GM12872 (cell line): ENCODE measurements around the gene SUOX.

Source experiments
- TF ChIP-seq, protein P1 (sequence below): IDR thresholded peaks from 3 replicates; pipeline ENCODE4 v1.5.1; 2011; ENCODE audit warnings: low read depth, mild to moderate bottlenecking, low read length, moderate library complexity; ENCODE audit not compliant: insufficient read depth

The SUOX gene

GRCh38 chr12:55991110-55991509, 6.0 kb upstream of the SUOX start:
- TF ChIP-seq, protein P1, sequence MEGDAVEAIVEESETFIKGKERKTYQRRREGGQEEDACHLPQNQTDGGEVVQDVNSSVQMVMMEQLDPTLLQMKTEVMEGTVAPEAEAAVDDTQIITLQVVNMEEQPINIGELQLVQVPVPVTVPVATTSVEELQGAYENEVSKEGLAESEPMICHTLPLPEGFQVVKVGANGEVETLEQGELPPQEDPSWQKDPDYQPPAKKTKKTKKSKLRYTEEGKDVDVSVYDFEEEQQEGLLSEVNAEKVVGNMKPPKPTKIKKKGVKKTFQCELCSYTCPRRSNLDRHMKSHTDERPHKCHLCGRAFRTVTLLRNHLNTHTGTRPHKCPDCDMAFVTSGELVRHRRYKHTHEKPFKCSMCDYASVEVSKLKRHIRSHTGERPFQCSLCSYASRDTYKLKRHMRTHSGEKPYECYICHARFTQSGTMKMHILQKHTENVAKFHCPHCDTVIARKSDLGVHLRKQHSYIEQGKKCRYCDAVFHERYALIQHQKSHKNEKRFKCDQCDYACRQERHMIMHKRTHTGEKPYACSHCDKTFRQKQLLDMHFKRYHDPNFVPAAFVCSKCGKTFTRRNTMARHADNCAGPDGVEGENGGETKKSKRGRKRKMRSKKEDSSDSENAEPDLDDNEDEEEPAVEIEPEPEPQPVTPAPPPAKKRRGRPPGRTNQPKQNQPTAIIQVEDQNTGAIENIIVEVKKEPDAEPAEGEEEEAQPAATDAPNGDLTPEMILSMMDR: no peak

- TF ChIP-seq, protein P1: no peak
These were observed 3.7 kb upstream of the SUOX start for GRCh38 chr12:55993230-55993853.

- TF ChIP-seq, protein P1: no peak
These were observed 1.7 kb upstream of the SUOX start for GRCh38 chr12:55995366-55995765.

DNA sequence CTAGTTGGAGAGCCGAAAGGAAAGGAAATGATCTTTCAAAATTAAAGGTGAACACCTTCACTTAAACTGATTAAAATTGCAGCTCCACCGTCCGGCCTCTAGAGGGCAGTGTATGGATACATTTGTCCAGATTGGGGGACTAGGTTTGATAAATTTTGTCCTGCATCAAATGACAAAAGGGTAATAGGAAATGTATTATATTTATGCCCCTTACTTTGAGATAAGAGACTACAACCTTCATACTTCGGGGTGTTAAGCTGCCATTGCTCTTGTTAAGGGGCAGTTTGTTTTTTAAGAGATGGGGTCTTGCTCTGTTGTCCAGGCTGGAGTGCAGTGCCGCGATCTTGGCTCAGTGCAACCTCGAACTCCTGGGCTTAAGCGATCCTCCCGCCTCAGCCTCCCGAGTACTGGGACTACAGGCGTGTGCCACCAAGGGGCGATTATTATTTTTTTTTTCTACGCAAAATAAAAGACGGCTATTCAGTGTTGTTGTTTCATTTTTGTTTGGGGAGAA, 818 bp upstream of the SUOX start:
- TF ChIP-seq, protein P1: peak; percentile 76

DNA sequence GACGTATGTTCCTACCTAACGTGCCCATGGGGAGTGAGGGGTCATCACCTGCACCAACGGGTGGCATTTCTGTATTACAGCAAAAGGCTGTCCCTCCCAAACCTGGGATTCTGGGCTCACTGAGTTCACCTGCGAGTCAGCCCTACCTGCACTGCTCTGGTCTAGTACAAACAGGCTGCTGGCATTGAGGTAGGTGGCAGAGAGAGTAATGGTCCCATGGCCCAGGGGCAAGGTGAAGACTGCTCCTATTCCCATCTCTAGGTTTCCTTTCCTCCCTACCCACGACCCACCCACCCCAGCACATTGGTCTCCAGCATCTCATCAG, 421 bp downstream of the SUOX start:
- TF ChIP-seq, protein P1: no peak

DNA sequence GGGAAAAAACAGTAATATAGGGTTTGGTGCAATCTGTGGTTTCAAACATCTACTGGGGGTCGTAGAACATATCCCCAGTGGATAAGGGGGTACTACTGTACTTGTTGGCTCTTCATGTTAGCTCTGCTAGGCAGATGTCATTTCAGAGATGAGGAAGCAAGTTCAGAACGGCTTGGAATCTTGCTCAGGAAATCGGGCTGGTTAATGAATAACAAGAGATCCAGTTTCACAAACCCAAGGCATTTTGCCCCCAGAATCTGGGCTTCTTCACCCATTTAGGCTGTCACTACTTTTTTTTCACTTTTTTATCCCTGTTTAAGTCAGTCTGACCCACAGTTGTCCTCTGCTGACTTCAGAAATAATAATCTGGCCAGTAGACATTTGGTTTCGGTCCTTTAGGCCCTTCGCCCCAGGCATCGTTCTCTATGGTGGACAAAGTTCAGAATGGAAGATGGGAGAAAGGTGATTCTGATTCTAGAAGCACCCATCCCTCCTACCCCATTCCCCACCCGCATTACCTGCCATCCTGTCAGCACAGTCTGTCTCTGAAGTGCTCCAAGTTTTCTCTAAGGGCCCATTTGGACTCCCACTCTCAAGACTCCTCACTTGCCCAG, 4.5 kb downstream of the SUOX start:
- TF ChIP-seq, protein P1: no peak

DNA sequence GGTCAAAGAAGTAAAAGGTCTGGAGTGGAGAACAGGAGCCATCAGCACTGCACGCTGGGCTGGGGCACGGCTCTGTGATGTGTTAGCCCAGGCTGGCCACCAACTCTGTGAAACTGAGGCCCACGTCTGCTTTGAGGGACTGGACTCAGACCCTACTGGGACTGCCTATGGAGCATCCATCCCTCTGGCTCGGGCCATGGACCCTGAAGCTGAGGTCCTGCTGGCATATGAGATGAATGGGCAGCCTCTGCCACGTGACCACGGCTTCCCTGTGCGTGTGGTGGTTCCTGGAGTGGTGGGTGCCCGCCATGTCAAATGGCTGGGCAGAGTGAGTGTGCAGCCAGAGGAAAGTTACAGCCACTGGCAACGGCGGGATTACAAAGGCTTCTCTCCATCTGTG, 7.1 kb downstream of the SUOX start:
- TF ChIP-seq, protein P1: no peak
